Ascending aorta (tissue), 2 donors: ENCODE data around the gene METTL24. TPM values are rescaled to one million over a fixed set of nuclear protein-coding genes. Genes with fewer than 3 reads are reported as not detected.

Source experiments
- DNase-seq, 2 donors: peaks; one replicate each; pipeline ENCODE4 v3.0.0-alpha.2; 2019; ENCODE audit warnings: low spot score in 2 of 2
- H3K27ac ChIP-seq, 2 donors: fragments of 200-600 bp; sonication (generic); one replicate each; pipeline ENCODE4 v1.5.1; 2016 to 2017; ENCODE audit warnings: mild to moderate bottlenecking in 1 of 2
- H3K27me3 ChIP-seq: fragments of 200-600 bp; sonication (generic); one replicate; pipeline ENCODE4 v1.5.1; 2017
- H3K36me3 ChIP-seq, 2 donors: fragments of 200-600 bp; sonication (generic); one replicate each; pipeline ENCODE4 v1.5.1; 2016
- H3K4me1 ChIP-seq, 2 donors: fragments of 200-600 bp; sonication (generic); one replicate each; pipeline ENCODE4 v1.5.1; 2016 to 2017; ENCODE audit warnings: mild to moderate bottlenecking in 1 of 2
- H3K4me3 ChIP-seq, 2 donors: fragments of 200-600 bp; sonication (generic); one replicate each; pipeline ENCODE4 v1.5.1; 2016 to 2017; ENCODE audit warnings: mild to moderate bottlenecking in 1 of 2
- H3K9me3 ChIP-seq, 2 donors: fragments of 200-600 bp; sonication (generic); one replicate each; pipeline ENCODE4 v1.5.1; 2016
- intact Hi-C: fragments of 100-400 bp; cut with DNase I; formaldehyde crosslinking; loops from one replicate; pipeline ENCODE4 v1.15.1; 2023
- total RNA-seq: library from RNA; depleted of rRNA; stranded (reverse); fragments of >200 nt; gene quantifications from one replicate; pipeline ENCODE4 v1.1.0, GENCODE V29; 2016
- TF ChIP-seq, protein P1 (sequence below), 3 experiments: fragments of 200-600 bp in 2 of 3; fragments of 450-650 bp in 1 of 3; sonication (generic) in 2 of 3; IDR thresholded peaks; one replicate each; pipeline ENCODE4 v1.5.1; 2016 to 2019; ENCODE audit warnings: antibody characterized with exemption in 3 of 3, mild to moderate bottlenecking in 1 of 3, moderate library complexity in 1 of 3

METTL24 gene
- total RNA-seq, 1 donor from 2014 or later: 2.0 TPM

DNA sequence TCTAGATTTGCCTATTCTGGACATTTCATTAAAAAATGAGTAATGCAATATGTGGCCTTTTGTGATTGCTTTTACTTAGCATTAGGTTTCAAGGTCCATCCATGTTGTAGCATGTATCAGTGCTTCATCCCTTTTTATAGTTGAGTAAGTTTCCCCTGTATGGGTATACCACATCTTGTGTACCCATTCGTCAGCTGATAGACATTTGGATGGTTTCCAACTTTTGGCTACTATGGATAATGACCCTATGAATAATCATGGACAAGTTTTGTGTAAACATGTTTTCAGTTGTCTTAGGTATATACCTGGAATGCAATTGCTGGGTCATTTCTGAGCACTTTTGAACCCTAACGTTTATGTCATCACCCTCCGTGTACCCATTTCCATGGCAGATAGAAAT is 15.4 kb downstream of the METTL24 start:
- Histone ChIP-seq H3K4me1 (peaks cover 0 to 7% of the 10 kb centered on the region in 2 donors), H3K27me3 (no peaks in the 10 kb centered on the region), H3K36me3 (no peaks in the 10 kb centered on the region), H3K9me3 (no peaks in the 10 kb centered on the region), H3K4me3 (no peak overlapping the region), H3K27ac (no peak overlapping the region)
- TF ChIP-seq, protein P1, sequence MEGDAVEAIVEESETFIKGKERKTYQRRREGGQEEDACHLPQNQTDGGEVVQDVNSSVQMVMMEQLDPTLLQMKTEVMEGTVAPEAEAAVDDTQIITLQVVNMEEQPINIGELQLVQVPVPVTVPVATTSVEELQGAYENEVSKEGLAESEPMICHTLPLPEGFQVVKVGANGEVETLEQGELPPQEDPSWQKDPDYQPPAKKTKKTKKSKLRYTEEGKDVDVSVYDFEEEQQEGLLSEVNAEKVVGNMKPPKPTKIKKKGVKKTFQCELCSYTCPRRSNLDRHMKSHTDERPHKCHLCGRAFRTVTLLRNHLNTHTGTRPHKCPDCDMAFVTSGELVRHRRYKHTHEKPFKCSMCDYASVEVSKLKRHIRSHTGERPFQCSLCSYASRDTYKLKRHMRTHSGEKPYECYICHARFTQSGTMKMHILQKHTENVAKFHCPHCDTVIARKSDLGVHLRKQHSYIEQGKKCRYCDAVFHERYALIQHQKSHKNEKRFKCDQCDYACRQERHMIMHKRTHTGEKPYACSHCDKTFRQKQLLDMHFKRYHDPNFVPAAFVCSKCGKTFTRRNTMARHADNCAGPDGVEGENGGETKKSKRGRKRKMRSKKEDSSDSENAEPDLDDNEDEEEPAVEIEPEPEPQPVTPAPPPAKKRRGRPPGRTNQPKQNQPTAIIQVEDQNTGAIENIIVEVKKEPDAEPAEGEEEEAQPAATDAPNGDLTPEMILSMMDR (IDR thresholded peaks at IDR 0.05): no peak
- no peak for DNase-seq
- intact Hi-C loops: no loop called here

DNA sequence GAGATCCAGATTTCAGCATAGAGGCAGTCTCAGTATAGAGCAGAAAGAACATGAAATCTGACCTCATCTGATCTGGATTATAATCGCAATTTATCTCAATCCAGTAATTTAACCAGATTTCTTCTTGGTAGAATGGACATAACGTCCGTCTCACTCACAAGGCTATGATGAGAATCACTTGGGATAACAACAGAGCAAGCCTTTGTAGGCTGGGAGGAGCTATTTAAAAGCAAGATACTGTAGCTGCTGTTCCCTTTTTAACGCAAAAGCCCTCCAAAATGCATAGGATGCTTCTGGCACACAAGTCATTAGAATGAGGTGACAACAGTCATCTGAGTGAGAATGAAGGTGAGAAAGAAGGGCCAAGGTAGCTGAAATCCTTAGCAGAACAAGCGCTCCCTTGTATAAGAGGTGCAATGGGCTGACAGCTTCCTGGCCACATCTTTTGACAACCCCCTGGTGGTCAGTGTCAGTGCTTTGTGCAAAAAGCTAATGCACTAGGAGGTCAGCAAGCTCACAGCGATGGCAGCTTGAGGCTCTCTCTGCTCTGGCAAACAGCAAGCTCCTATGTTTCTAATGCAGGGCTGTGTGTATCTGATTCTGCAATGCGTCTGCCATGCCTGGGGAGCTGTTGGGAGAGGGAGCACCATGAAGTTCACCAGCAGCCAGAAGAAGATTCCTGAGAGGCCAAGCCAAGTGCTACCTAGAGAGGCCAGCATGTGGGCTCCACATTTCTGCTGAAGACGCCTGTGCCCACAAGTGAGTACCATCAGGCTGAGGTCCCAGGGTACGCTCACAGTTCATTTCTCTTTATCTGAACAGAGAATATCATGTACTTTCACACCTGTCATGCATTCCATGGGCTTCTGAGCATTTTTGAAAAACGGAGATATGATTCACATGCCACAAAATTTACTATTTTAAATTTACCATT is 16.2 kb downstream of the METTL24 start:
- DNase-seq: no peak
- no peak overlapping the region for H3K4me3 ChIP-seq
- intact Hi-C loops: no loop called here
- H3K27me3 ChIP-seq: no peaks in the 10 kb centered on the region
- no peaks in the 10 kb centered on the region for H3K36me3 ChIP-seq
- TF ChIP-seq, protein P1 (IDR thresholded peaks at IDR 0.05): no peak
- no peaks in the 10 kb centered on the region for H3K9me3 ChIP-seq
- no peak overlapping the region for H3K27ac ChIP-seq
- peaks cover 0 to 7% of the 10 kb centered on the region in 2 donors for H3K4me1 ChIP-seq

DNA sequence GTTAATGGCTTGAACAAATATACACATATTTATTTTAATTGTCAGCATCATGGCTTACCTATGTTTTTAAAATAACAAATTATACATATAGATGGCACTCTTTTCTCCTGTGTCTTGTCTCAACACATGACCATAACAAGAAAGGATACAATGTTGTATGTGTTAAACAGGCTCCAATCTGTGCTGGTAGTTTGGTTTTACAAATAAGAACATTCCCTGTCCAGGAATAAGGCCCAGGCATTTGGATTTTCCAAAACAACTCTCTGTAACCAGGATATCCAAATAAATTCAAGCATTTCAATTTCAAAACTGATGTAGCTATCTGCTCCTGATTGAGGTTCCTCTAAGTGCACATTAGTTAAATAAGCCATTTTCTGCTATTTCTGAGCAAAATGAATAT is 17.1 kb downstream of the METTL24 start:
- TF ChIP-seq, protein P1 (IDR thresholded peaks at IDR 0.05): no peak
- no peak overlapping the region for H3K4me3 ChIP-seq
- peak overlapping the region; percentile 62 to 72 for H3K27ac ChIP-seq
- no peaks in the 10 kb centered on the region for H3K27me3 ChIP-seq
- DNase-seq: no peak
- intact Hi-C loops: no loop called here
- H3K36me3 ChIP-seq: no peaks in the 10 kb centered on the region
- no peaks in the 10 kb centered on the region for H3K9me3 ChIP-seq
- peaks cover 0 to 7% of the 10 kb centered on the region in 2 donors for H3K4me1 ChIP-seq

DNA sequence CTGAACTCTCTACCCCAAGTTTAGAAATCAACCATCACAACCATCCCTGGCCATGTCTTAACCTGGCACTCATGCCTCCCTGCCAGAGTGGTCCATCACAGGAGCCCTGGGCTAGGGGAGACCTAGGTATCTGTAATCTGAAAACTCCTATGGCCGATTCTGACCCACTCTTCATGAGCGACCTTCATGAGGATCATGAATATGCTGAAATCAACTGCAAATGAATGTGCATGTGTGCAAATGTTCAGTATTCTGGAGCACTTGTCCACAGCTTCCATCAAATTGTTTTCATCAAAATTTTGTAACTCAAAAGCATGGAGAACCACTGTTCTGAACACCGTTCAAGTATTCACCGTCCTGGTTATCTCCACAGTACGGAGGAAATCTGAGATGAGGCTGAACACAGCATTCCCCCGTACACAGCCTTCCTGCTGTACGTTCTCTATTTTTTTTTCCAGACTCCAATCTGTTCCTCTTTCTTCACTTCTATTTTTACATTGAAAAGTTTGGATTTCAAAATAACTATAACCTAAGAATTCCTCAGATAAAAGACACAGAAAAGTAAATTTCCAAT is 17.7 kb downstream of the METTL24 start:
- H3K36me3 ChIP-seq: no peaks in the 10 kb centered on the region
- H3K4me3 ChIP-seq: no peak overlapping the region
- no peak for DNase-seq
- peak overlapping the region; percentile 62 to 72 for H3K27ac ChIP-seq
- TF ChIP-seq, protein P1 (IDR thresholded peaks at IDR 0.05): no peak
- H3K9me3 ChIP-seq: no peaks in the 10 kb centered on the region
- intact Hi-C loops: no loop called here
- no peaks in the 10 kb centered on the region for H3K27me3 ChIP-seq
- H3K4me1 ChIP-seq: peaks cover 0 to 7% of the 10 kb centered on the region in 2 donors

DNA sequence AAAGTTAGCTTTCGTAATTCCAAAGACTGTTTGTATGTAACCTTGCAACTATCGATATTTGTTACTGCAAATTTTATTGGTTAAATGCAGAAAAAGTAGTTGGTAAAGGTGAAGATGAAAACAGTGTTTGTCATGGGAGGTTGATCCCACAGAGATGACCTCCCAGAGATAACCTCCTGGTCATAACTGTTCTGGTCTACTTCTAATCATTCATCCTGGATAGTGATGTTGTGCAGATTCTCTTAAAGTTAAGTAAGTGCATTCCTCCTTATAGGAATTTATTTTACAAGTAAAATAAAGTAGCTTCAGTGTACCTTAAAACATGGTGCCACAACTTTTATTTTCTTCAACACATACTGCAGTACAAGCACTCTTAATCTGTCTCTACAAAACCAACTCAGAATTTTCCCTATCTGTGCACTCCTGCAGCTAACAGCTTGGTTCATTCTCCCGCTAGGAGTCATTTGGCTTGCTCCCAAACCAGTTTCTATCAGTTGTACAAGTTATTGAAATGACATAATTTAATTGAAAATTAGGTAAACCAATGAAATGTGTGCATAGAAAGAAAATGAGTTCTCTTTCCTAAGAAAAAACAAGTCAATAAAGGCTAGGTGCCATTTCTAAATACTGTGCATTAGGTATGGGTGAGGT is 19.2 kb downstream of the METTL24 start:
- Histone ChIP-seq H3K27me3 (no peaks in the 10 kb centered on the region), H3K4me3 (no peak overlapping the region), H3K4me1 (peaks cover 0 to 11% of the 10 kb centered on the region in 2 donors), H3K27ac (no peak overlapping the region), H3K36me3 (no peaks in the 10 kb centered on the region), H3K9me3 (no peaks in the 10 kb centered on the region)
- TF ChIP-seq, protein P1 (IDR thresholded peaks at IDR 0.05): no peak
- DNase-seq: no peak
- intact Hi-C loops: no loop called here
